NCI-H2081 (cell line): ENCODE data around the gene SCG5.

Source experiments
- DNase-seq, 2 experiments: peaks; one replicate each; lab custom pipeline; 2025; lab: John Stamatoyannopoulos, UW

SCG5 gene

DNA sequence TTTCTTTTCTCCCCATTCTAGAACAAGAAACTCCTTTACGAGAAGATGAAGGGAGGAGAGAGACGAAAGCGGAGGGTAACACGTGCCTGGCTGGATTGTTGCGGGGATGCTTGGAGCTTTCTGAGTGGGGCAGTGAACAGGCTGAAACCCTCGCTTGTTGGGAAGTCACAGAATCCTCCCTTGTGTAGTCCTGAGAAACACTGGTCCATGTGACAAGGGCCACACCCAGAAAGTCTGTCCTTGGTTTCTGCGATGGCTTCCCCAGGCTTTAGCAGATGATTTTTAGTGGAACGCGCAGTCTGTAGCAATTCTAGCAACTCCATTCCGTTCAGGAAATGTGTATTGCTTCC, 50.2 kb downstream of the SCG5 start:
- no peak for DNase-seq

DNA sequence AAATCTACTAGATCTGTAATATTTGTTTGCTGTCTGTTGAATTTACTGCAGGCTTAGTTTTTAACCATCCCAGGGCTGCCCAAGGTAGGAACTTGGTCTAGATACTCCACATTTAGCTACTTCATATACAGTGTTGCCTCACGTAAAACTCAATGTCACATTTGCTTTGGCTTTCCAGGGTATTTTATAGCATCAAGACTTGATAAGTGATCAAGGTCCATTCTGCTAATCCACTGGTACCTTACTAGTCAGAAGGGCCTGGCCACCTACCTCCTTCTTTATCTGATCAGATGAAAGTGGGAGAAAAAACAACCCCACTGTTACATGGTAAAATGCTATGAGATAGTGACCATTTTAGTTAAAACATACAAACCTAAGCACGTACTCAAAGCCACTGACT, 50.8 kb downstream of the SCG5 start:
- DNase-seq, result no peak

DNA sequence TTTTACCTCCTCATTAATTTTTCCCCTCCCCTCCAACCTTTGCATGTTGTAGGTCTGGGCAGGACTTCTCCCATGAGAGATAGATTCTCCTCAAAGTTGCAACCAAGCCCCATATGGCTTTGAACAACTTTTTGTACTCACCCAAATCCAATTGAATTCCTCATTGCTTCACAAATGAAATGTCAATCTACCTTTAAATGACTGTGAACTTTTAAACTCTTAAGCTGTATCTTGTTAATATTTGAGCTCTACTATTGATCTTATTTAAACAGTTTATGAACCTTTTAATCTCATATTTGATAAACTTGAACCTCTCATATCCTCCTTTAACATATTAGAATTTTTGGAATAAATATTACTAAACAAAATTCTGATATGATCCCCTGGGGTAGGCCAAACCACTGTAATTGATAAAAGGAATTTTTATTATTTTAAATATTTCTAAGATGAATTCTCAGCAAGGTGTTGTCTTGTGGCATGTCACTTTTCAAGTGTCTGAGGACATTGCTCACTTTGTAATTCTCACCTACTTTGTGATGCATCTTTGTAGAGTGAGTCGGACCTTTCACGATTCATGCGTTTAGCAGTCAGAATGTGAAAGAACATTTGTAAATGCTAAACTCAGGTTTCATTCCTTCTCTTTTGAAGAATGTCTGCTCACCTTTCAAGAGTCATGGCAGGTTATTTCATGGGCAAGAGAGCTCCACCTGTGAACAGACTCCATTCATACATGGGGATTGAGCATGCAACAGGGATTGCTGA, 52.9 kb downstream of the SCG5 start:
- no peak for DNase-seq

DNA sequence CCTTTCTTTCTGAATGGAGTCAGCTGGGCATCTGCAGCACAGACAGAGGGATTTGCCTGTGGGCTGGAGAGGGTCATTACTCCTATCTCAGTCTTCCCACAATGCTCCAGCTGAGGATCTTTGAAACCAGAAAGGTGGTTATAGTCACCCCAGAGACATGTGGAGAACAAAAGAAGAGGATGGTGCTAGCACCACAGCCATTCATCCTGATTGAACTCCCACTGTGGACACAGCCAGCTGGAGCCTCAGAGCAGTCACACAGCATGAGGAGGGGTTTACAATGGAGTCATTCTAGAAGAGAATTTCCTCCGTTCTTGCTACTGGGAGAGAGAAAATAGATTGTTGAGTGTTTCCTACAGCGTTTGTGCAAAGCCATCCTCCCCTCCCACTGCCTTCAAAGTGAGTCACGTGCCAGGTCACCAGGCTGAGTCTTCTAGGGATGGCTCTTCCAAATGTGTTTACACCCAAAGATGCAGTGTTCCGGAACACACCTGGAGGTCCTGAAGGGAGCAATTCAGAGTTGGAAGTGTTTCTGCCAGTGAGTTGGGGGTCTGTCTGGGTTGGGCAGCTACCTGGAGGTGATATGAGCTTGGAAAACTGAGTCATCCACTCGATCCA, 57.4 kb downstream of the SCG5 start:
- no peak for DNase-seq

DNA sequence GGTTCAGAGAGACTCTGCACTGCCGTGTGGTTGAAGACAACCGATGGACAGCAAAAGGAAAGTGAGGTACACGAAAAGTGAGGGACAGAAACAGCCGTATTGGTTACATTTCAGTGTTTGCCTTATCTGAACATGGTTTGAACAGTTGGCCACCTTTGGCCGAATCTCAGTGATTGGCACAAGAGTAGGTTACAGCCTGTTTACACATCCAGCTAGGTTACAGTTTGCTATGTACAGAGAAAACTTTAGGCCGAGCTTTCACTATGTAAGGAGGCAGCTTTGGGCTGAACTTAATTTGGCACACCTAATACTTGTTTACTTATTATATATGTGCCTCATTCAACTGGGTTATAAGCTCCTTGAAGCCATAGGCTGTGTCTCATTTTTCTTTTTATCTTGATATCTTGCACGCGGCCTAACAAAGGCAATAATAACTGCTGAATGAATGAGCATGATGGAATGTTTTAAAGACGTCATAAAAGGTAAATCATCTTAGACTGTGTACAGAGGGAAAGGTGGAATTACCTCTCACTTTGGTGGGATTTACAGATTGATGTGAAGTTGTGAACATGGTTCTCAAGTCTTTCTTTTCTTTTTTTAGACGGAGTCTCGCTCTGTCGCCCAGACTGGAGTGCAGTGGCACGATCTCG, 59.1 kb downstream of the SCG5 start:
- DNase-seq, result no peak

DNA sequence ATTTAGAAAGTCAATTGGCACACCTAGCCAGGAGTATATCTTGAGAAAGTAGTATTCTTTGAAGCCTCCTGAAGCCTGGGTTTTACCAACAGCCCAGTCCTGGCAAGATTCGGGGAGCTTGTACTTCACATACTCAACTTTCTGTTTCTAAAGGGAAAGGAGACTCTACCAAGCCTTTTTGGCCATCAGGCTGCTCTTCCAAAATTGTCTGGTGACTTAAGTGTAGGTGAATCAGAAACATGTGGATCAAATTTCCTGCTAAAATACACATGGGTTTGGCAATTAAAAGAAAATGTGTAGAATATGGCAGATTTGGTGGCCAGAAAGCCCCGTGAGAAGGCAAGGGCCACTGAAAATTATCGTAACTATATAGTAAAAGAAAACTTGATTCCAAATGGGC, 60.4 kb downstream of the SCG5 start:
- no peak for DNase-seq

DNA sequence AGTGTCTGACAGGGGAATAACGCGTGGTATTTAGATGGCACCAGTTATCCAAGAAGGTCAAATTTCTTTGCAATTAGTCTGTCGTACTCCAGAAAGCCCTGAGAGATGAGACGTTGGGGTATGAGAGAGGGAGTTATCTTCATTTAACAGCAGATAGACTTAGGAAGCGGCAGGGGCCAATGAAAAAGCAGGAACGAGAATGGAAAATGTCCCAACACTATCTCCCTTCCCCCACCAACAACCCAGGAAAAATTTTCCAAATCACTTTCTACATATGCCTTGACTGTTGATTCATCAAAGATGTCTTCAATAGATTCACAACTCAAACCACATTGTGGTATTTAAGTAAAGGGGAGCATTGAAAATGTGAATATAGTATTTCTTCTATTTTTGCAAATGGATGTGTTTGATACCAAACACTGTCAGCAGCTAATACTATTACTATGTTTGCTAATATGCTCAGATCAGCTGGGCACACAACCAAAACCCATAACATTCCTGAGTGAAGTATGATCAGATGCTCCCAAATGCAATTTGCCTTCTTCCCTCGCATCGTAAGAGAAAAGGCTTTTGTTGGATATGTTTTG, 63.0 kb downstream of the SCG5 start:
- no peak for DNase-seq

DNA sequence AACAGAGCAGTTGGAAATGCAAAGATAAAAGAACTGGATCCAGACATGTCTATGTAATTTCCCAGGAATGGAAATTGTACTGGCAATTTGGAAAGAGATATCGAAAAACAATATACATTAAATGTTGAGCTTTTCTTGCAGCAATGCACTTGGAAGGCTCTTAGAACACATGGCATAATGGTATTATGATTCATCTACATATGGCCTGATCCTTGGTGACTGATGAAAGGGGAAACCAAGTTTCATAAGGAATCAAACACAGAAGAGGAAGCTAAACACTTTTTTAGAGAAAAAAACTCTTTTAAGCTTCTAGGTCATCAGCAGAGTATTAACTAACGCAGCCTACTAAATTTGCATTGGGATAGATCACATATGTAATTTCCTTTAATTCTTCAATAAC, 63.9 kb downstream of the SCG5 start:
- DNase-seq, result no peak

DNA sequence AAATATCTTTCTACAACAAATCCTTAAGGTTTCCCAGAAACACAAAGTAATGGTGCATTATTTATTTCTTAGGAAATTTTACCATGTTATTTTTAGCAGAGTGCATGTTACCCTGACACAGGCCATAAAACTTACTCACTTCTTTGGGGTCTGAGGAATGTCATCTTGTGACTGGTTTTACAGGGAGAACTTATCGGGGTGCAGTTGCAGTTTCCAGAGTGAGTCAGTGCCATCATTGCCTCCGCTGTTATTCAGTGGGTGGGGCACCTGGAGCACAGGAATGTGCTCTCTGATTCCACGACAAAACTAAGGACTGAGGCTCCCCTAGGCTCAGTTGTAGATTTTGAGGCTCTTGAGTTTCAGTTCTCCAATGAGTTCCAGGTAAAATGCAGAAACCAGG, 65.2 kb downstream of the SCG5 start:
- no peak for DNase-seq

DNA sequence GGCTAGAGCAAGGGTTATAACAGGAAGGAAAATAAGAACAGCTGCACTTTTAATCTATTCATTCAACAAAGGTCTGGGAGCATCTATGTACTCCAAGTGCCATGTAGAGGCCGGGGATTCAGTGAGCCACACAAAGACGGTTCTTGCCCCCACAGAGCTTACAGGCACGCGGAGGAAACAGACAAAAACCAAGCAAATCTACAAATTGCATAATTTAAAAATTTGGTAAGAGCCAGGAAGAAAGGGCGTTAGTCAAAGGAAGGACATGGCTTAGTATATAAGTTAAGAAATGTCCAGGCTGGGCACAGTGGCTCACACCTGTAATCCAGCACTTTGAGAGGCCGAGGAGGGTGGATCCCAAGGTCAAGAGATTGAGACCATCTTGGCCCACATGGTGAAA, 65.9 kb downstream of the SCG5 start:
- no peak for DNase-seq

DNA sequence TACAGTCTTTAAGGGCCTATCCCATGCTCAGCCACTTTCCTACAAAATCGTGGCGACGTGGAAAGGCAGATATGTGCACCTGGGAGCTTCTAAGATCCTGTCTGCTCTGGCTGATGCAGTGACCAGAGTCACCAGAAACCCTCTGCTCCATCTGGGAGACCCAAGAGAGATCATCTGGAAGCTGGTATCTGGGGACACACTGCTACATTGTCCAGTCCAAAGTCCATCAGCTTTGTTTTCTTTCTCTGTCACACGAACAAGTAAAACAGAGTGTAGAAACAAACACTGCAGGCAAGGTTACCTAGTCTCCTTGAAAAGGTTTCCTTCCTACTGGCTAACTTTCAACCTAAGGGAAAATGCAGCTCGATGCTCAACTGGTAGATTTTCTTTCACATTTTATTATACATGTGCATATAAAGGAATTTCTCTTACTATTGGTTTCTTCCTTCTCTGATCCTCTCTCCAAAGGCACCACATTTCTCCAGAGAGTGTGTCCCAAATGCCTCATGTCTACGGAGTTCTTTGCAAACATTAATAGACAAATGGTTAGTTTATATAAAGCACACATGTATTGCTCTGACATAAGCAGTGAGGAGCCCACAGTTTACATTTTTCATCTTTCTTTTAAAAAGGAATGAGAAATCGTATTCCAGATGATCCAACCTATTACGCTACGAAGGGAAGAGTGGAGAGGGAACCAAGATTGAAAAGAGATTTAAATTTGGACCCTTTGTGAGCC, 68.0 kb downstream of the SCG5 start:
- DNase-seq, result no peak

DNA sequence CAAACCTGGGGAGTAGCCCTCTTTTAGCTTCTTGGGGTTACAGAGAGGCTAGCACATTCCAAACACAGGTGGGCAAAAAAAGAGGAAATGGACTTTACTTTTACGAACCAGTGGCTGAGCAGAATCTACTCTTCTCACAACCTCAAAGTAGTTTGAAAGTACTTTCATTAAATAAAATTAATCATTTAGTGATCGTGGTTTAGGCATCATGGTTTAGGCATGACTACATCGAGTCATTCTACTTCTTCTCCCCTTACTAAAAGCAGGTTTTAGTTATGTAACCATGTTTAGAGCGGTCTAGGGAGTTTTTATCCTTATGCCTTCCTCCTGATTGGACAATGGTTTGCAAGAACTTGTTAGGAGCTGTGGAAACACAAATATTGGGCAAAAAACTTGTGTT, 73.8 kb downstream of the SCG5 start:
- no peak for DNase-seq

DNA sequence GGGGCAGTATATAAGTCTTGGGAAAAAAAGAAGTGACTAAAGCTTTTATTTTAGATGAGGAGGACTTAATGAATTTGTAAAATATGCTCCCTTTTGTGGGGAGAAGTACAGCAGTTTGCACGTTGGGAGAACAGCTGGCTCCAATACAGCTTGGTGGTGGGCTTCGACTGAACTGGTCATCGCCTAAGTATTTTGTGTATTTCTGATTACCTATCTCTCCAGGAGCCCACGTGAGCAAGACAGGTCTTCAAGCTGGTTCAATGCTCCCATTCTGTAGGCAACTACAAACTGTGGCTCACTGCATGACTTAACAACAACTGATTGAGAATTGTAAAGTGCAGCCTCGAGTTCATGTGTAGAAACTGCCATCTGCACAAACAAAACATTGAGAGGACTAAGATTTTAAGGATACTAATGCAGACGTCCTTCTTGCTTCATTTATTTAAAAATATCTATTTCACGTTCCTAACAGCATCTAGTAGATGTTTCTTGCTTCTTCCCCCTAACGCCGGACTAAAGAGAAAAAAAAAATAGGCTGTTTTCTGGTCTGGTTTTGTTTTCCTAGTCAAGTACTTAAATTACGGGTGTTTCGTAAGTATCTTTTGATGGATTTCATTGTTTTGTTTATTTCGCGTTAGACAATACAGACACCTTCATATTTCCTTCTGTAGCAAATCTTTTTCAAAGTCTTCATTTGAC, 74.9 kb downstream of the SCG5 start:
- no peak for DNase-seq

DNA sequence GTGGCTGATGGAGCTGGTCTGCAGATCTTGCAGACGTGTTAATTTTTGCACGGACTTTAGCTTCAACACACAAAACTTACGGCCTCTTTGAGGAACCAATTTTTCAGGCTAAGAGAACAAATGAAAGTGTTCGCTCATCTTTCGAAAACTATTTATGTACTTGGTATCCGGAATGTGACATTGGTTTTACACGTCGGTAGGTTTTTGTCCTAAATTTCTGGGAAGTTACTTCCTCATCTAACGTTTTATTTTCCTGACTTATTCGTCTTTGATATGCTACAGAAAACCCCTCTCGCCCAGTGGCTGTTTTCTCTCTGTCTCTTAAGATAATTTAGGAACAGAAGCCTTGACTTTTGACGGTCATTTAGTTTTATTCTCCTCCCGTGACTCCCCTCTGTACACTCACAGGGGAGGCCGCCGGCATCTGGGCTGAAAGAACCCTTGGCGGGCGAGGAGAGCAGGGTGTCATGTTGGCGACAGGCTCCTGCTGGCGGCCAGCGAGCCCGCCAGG, 75.5 kb downstream of the SCG5 start:
- DNase-seq, result no peak

DNA sequence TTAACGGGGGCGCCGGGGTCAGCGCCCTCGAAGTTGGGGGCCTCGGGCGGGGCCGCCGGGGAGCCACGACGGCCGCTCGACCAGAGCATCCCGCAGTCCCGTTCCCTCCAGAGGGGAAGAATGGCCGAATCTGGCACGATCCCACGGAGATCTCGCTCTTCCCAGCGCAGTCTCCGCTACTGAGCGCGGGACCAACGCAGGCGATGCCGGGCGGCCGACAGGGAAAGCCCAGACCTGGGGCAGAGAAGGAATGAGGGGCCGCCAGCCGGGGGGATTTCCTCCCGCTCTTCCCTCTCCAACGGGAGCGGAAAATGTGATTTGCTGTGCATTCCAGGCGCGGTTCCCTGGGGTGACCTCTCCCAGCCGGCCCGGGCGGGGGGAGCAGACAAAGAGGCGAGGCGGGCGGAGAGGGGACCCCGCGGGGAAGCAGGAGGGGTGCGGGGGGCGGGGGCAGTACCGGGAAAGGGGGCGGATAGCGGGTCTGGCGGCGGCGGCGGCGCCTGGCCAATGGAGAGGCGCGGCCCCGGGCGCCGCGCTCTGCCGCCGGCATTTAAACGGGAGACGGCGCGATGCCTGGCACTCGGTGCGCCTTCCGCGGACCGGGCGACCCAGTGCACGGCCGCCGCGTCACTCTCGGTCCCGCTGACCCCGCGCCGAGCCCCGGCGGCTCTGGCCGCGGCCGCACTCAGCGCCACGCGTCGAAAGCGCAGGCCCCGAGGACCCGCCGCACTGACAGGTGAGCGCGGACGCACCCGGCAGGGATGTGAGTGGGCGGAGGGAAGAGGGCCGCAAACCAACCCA, 76.1 kb downstream of the SCG5 start, which contains the start of gene GREM1:
Gene GREM1 (plus strand): TSS at position 579 of the 801 bp plus-strand sequence. CDS start 12,687 bp downstream, outside the sequence.
- peak in 1 of 2 experiments; percentile 13 for DNase-seq

DNA sequence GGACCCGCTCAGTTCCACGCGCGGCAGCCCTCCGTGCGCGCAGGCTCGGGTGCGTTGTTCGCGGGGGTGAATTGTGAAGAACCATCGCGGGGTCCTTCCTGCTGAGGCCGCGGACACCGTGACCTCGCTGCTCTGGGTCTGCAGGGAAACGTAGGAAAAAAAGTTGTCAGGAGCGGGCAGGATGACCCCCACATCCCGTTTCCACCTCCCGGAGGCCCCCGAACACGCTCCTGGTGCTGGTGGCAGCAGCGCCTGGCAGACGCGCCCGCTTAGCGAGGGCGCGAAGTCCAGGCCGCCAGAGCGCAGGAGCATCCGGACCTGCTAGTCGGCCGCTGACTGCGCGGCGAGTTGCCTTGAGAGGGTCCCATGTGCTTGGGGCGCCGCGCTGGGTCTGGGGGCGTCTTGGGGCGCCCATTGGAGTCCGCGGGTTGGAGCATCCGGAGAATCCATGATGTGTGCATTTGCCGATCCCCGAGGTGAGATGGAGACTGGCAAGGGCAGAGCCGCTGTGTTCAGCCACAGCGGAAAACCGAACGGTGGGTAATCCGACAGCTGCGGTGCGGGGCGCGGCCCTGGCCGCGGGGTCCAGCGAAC, 76.8 kb downstream of the SCG5 start:
- DNase-seq, result peak in 1 of 2 experiments; percentile 14

DNA sequence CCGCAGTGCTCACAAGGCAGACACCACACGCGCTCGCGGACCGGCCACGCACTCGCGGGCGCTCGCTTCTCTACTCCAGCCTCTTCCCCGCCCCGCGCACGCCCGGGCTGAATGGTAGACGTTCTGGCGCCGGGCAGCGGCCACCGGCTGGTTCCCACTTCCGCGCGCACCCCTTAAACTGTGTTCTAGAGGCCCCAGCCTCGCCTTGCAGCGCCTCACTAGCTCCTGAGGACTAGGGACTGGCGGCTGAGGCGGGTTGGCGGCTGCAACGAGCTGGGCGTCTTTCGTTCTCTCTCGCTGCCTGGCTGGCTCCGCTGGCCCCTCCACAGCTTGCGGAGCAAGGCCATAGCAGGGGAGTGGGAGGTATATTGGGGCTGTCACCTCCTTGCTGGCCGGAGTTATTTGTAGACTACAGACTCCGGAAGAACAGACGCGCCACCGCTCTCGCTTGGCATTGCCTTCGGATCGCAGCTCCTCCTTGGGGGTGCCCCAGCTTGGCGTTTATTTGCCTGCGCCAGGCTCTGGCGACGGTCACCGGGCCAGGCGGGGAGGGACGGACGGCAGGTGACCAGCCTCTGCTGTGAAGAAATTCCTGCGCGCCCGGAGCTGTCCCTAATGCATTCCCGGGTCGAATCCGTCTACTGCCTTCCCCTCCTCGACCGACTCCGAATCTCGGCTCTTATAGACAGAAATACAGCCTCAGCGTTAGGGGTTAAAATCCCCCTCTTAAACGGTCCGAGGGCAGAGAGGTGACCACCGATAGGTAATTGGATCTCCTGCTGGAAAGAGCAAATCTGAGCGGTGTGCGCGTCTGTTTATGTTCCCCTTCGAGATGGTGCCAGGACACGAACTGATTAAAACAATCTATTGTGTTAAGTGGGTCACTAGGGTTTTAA, 77.6 kb downstream of the SCG5 start:
- no peak for DNase-seq

DNA sequence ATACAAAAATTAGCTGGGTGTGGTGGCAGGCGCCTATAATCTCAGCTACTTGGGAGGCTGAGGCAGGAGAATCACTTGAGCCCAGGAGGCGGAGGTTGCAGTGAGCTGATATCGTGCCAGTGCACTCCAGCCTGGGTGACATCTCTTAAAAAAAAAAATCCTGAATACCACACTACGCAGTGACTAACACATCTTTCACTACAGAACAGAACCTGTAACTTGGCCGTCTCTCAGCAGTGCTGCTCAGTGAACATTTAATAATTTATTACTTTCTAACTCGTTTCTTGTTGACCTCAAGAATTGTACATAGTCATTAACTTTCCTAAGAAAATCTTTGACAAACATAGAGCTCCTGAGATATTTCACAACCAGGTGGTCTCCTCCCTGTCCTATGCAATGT, 80.1 kb downstream of the SCG5 start:
- no peak for DNase-seq

DNA sequence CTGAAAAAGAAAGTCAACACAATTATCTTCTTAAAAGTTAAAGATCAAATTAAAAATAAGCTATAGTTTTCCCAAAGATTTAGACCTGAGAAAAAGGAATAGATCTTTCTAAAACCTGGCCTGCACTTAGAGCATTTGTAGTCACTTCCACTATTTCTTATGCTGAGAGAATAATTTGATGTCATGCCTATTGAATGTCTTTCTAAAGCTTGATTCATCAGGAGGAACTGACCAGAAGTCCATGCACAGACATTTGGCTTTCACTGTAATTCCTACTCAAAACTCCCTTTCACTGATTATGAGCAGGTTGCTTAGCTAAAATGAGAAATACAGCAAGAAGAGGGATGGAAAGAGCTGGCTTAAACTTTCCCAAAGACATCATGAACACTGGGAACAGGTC, 80.6 kb downstream of the SCG5 start:
- DNase-seq, result no peak
